ENCODE results near the gene KLHL29. TPM values are rescaled to one million over a fixed set of nuclear protein-coding genes. Genes with fewer than 3 reads are reported as not detected.

The KLHL29 gene
- total RNA-seq, 3 donors from 2014 or later: 2.6 to 13.0 (median 5.5) TPM

DNA sequence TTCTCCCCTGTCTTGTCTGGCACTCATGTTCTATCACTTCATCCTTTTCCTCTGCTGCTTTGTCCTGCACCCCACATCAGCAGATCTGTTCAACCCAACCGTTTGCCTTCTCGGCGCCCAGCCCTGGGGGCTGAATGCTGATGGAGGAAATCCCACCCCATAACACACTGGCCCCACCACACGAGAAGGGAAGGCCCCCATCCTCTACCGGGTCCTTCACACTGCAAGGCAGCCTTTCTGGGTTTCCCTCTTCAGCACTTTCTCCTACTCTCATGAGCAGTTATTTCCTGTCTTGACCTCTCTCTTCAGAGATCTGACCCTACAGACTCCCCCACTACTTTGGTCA, 314.6 kb downstream of the KLHL29 start:
- intact Hi-C loops (cut with DNase I, micrococcal nuclease): no loop called here
- no peak overlapping the region for H3K4me3 ChIP-seq
- ATAC-seq: no peak
- no peaks in the 10 kb centered on the region for H3K36me3 ChIP-seq (ENCODE audit: low read depth)
- H3K9me3 ChIP-seq: no peaks in the 10 kb centered on the region
- no peaks in the 10 kb centered on the region for H3K4me1 ChIP-seq (ENCODE audit: low read depth)
- DNase-seq: no peak
- no peak for TF ChIP-seq CTCF (IDR thresholded peaks at IDR 0.05)

DNA sequence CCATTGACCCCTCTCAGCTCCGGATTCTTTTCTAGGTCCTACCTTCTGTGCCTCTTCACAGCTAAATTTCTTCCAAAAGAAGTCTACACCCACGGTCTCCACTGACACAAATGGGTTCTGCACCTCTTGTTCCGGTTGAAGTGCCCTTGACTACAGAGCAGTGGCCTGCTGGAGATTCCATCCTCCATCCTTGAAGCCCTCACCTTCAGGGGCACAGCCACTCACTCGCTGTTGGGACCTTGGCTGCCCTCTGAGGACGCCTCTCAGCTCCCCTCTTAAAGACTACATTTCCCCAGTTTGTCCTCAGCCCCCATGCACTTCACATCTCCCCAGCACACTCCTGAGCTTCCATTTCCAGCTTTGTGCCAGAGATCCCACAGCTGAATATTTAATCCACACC, 315.6 kb downstream of the KLHL29 start:
- no peaks in the 10 kb centered on the region for H3K36me3 ChIP-seq (ENCODE audit: low read depth)

DNA sequence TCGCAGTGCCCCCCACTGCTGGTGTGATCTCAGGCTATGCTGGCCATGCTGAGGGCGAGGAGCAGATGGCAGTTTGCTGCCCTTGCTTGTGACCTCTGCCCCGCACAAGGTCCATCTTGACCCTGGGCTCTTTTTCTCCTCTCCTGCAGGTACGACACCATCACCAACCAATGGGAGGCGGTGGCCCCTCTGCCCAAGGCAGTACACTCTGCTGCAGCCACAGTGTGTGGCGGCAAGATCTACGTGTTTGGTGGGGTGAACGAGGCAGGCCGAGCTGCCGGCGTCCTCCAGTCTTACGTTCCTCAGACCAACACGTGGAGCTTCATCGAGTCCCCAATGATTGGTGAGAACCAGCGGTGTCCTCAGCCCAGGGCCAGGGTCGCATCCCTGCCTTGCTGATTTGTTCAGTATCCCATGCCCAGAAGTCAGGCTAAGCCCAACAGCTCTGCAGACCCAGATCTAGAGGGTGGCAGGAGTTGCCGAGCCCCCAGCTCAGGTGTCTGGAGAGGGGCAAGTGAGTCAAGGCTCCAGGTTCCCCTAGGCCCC, 318.1 kb downstream of the KLHL29 start:
- Histone ChIP-seq H3K4me1 (ENCODE audit: low read depth) (no peaks in the 10 kb centered on the region), H3K4me3 (no peak overlapping the region), H3K36me3 (ENCODE audit: low read depth) (no peaks in the 10 kb centered on the region), H3K9me3 (no peaks in the 10 kb centered on the region)
- DNase-seq: no peak
- TF ChIP-seq CTCF (IDR thresholded peaks at IDR 0.05): no peak
- ATAC-seq: no peak
- intact Hi-C loops (cut with DNase I, micrococcal nuclease): no loop called here

More for the DNA sequence above, 315.6 kb downstream of the KLHL29 start:
- no peak for ATAC-seq
- no peak for DNase-seq
- intact Hi-C loops (cut with DNase I, micrococcal nuclease): no loop called here
- Histone ChIP-seq H3K4me3 (no peak overlapping the region), H3K4me1 (ENCODE audit: low read depth) (no peaks in the 10 kb centered on the region), H3K9me3 (no peaks in the 10 kb centered on the region)
- no peak for TF ChIP-seq CTCF (IDR thresholded peaks at IDR 0.05)

GRCh38 chr2:23703583-23704385, 318.8 kb downstream of the KLHL29 start:
- no peak for DNase-seq
- no peak for ATAC-seq
- H3K36me3 ChIP-seq (ENCODE audit: low read depth): no peaks in the 10 kb centered on the region
- no peak overlapping the region for H3K4me3 ChIP-seq
- no peaks in the 10 kb centered on the region for H3K9me3 ChIP-seq
- no peaks in the 10 kb centered on the region for H3K4me1 ChIP-seq (ENCODE audit: low read depth)
- no peak for TF ChIP-seq CTCF (IDR thresholded peaks at IDR 0.05)
- intact Hi-C loops (cut with DNase I, micrococcal nuclease): no loop called here

DNA sequence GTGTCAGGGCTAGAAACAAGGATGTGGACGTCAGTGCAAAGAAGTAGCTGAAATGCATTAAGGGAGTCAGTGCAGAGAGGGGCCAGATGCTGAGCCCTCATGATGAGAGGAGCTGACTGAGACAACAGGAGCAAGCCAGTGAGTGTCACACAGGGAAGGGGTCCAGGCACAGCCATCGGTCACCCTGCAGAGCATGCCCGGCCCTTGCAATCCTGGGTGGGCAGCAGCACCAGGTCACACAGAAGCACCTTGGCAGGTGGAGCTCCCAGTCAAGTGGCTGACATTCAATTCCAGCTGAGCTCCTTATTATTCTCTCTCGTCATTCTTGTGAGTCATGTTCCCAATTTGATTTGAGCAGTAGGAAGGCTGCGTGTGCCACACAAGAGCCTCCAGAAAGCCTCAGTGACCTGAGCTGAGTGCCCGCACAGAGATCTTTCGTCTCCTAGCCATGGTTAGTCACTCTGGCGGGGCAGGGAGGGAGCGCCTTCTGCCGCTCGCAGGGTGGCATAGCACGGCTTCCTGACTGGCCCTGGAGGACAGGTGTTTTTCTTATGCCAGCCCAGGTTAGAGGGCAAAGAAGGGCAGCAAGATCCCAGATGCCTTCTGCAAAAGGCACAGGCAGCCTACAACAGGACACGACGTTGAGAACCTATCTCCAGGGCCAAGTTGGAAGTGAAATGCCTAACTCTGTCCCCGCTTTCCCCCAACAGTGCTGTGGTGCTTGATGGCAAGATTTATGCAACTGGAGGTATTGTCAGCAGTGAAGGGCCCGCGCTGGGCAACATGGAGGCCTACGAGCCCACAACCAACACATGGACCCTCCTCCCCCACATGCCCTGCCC, 321.0 kb downstream of the KLHL29 start:
- H3K4me3 ChIP-seq: no peak overlapping the region
- no peaks in the 10 kb centered on the region for H3K9me3 ChIP-seq
- DNase-seq (no peak), ATAC-seq (no peak)
- TF ChIP-seq CTCF (IDR thresholded peaks at IDR 0.05): no peak
- H3K36me3 ChIP-seq (ENCODE audit: low read depth): no peaks in the 10 kb centered on the region
- no peaks in the 10 kb centered on the region for H3K4me1 ChIP-seq (ENCODE audit: low read depth)
- intact Hi-C loops (cut with DNase I, micrococcal nuclease): no loop called here
